Measurements from ENCODE around the gene CCBE1. TPM values are rescaled to one million over a fixed set of nuclear protein-coding genes. Genes with fewer than 3 reads are reported as not detected.

CCBE1 gene
- total RNA-seq, 1 experiment from 2014 or later = 0.09 TPM

GRCh38 chr18:59721211-59721610 lies 24.0 kb upstream of the CCBE1 start:
- no peak overlapping the region for H3K4me3 Mint-ChIP-seq (ENCODE audit: unreplicated experiment)
- H3K27me3 ChIP-seq (replicated peaks; ENCODE audit: control insufficient read depth, insufficient read depth, low read length) = no peaks in the 10 kb centered on the region
- H3K36me3 ChIP-seq (ENCODE audit: control insufficient read depth, insufficient read depth, low read length) = no peaks in the 10 kb centered on the region
- H3K9me3 ChIP-seq = no peaks in the 10 kb centered on the region
- H3K36me3 Mint-ChIP-seq (ENCODE audit: insufficient read depth, unreplicated experiment) = no peaks in the 10 kb centered on the region
- ChIA-PET CTCF (no interaction called here), POLR2A (no interaction called here)
- no peak for DNase-seq
- no peaks in the 10 kb centered on the region for H3K4me1 ChIP-seq
- no TSS peak for BruUV-seq (replicated peaks)
- H3K9me3 Mint-ChIP-seq (ENCODE audit: unreplicated experiment) = no peaks in the 10 kb centered on the region
- no peak overlapping the region for H3K27ac Mint-ChIP-seq (ENCODE audit: unreplicated experiment)
- TF ChIP-seq CTCF (IDR thresholded peaks at IDR 0.05; ENCODE audit: insufficient read depth in 1 of 2, low read depth in 1 of 2, low read length in 1 of 2, severe bottlenecking in 1 of 2, unreplicated experiment in 1 of 2) = no peak
- H3K4me3 ChIP-seq (ENCODE audit: low read depth, low read length) = no peak overlapping the region
- H3K4me1 Mint-ChIP-seq (ENCODE audit: low read depth, unreplicated experiment) = no peaks in the 10 kb centered on the region
- intact Hi-C loops (cut with micrococcal nuclease; ENCODE audit: unreplicated experiment) = no loop called here
- no peaks in the 10 kb centered on the region for H3K27me3 Mint-ChIP-seq (ENCODE audit: insufficient read depth, unreplicated experiment)

- ChIA-PET CTCF (no interaction called here), POLR2A (no interaction called here)
- Mint-ChIP-seq H3K27me3 (ENCODE audit: insufficient read depth, unreplicated experiment) (no peaks in the 10 kb centered on the region), H3K9me3 (ENCODE audit: unreplicated experiment) (no peaks in the 10 kb centered on the region), H3K4me3 (ENCODE audit: unreplicated experiment) (no peak overlapping the region), H3K27ac (ENCODE audit: unreplicated experiment) (no peak overlapping the region), H3K4me1 (ENCODE audit: low read depth, unreplicated experiment) (no peaks in the 10 kb centered on the region), H3K36me3 (ENCODE audit: insufficient read depth, unreplicated experiment) (no peaks in the 10 kb centered on the region)
- no peak overlapping the region for H3K4me3 ChIP-seq (ENCODE audit: low read depth, low read length)
- no peaks in the 10 kb centered on the region for H3K4me1 ChIP-seq
- no peaks in the 10 kb centered on the region for H3K36me3 ChIP-seq (ENCODE audit: control insufficient read depth, insufficient read depth, low read length)
- TF ChIP-seq CTCF (IDR thresholded peaks at IDR 0.05; ENCODE audit: insufficient read depth in 1 of 2, low read depth in 1 of 2, low read length in 1 of 2, severe bottlenecking in 1 of 2, unreplicated experiment in 1 of 2) = no peak
- H3K9me3 ChIP-seq = no peaks in the 10 kb centered on the region
- no peaks in the 10 kb centered on the region for H3K27me3 ChIP-seq (replicated peaks; ENCODE audit: control insufficient read depth, insufficient read depth, low read length)
- no TSS peak for BruUV-seq (replicated peaks)
- DNase-seq = no peak
- intact Hi-C loops (cut with micrococcal nuclease; ENCODE audit: unreplicated experiment) = no loop called here
These were observed 22.4 kb upstream of the CCBE1 start for GRCh38 chr18:59719544-59720181.

DNA sequence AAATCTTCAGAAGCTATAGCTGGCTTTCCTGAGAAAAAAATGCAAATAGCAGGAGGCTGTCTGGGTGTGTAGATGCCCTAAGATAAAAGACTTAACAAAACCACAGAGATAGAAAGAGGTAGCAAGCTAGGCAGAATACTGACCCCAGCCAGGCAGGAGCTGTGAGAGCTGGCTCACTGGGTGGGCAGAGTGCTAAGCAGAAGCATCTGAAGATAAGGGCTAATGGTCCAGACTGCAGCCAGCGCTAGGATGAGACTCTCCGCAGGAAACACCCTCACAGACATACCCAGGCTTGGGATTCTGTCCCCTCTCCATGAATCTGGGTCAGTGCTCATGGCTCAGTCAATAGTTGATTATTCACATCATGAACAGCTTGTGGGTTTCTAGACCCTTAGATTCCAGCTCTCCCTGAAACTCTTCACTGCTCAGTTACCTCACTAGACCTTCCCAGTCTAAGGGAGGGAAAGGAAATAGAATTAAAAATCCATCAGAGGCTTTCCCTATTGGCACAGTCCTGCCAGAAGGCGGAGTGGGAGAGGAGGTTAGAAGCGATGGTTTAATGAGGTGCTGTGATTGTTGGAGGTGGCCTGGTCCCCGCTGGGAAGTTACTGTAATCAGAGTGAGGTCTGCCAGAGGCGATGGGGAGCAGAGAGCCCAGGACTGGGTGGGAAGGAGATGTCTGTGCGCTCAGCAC lies 21.4 kb upstream of the CCBE1 start:
- no TSS peak for BruUV-seq (replicated peaks)

More for the DNA sequence above, 21.4 kb upstream of the CCBE1 start:
- Histone ChIP-seq H3K36me3 (ENCODE audit: control insufficient read depth, insufficient read depth, low read length) (no peaks in the 10 kb centered on the region), H3K4me3 (ENCODE audit: low read depth, low read length) (no peak overlapping the region), H3K4me1 (no peaks in the 10 kb centered on the region), H3K9me3 (no peaks in the 10 kb centered on the region), H3K27me3 (replicated peaks; ENCODE audit: control insufficient read depth, insufficient read depth, low read length) (no peaks in the 10 kb centered on the region)
- intact Hi-C loops (cut with micrococcal nuclease; ENCODE audit: unreplicated experiment) = no loop called here
- Mint-ChIP-seq H3K4me1 (ENCODE audit: low read depth, unreplicated experiment) (no peaks in the 10 kb centered on the region), H3K4me3 (ENCODE audit: unreplicated experiment) (no peak overlapping the region), H3K27ac (ENCODE audit: unreplicated experiment) (no peak overlapping the region), H3K9me3 (ENCODE audit: unreplicated experiment) (no peaks in the 10 kb centered on the region), H3K36me3 (ENCODE audit: insufficient read depth, unreplicated experiment) (no peaks in the 10 kb centered on the region), H3K27me3 (ENCODE audit: insufficient read depth, unreplicated experiment) (no peaks in the 10 kb centered on the region)
- DNase-seq = no peak
- TF ChIP-seq CTCF (IDR thresholded peaks at IDR 0.05; ENCODE audit: insufficient read depth in 1 of 2, low read depth in 1 of 2, low read length in 1 of 2, severe bottlenecking in 1 of 2, unreplicated experiment in 1 of 2) = no peak
- ChIA-PET CTCF (no interaction called here), POLR2A (no interaction called here)
